OCI-LY1 (cell line): ENCODE results near the gene PKP3.
"Not testable (repeated sequence)": the region's sequence is repeated elsewhere in the genome, so short reads cannot be mapped to it uniquely, and the experiment has no call there.

ENCODE experiments used
- H2AFZ ChIP-seq: fragments of 200-600 bp; sonication (generic), shearing (Covaris generic); 2 replicates; pipeline ENCODE4 v1.6.0; 2014; ENCODE audit warnings: antibody characterized with exemption, mild to moderate bottlenecking, low read length
- H3F3A ChIP-seq: fragments of 200-600 bp; sonication (generic), shearing (Covaris generic); 2 replicates; pipeline ENCODE4 v1.6.0; 2014; ENCODE audit warnings: mild to moderate bottlenecking, antibody characterized with exemption, low read length, moderate library complexity; ENCODE audit not compliant: insufficient read depth
- H3K27ac ChIP-seq: fragments of 200-600 bp; sonication (generic); 2 replicates; pipeline ENCODE4 v1.5.1; 2014; ENCODE audit warnings: low read length, mixed run types, mild to moderate bottlenecking, low read depth; ENCODE audit not compliant: poor library complexity, severe bottlenecking
- H3K27me3 ChIP-seq: fragments of 200-600 bp; sonication (generic); 2 replicates; pipeline ENCODE4 v1.6.0; 2014; ENCODE audit warnings: antibody characterized with exemption, mild to moderate bottlenecking, low read length, moderate library complexity; ENCODE audit not compliant: insufficient read depth
- H3K36me3 ChIP-seq: fragments of 200-600 bp; sonication (generic); 2 replicates; pipeline ENCODE4 v1.6.1; 2014; ENCODE audit warnings: mild to moderate bottlenecking, antibody characterized with exemption, low read length, moderate library complexity, mixed read lengths; ENCODE audit not compliant: insufficient read depth
- H3K4me1 ChIP-seq: fragments of 200-600 bp; sonication (generic); 2 replicates; pipeline ENCODE4 v1.5.1; 2014; ENCODE audit warnings: mild to moderate bottlenecking, low read length, moderate library complexity; ENCODE audit not compliant: insufficient read depth, severe bottlenecking
- H3K4me2 ChIP-seq: fragments of 200-600 bp; sonication (generic), shearing (Covaris generic); 2 replicates; pipeline ENCODE4 v1.6.1; 2014; ENCODE audit warnings: low read length
- H3K4me3 ChIP-seq: fragments of 200-600 bp; sonication (generic); 2 replicates; pipeline ENCODE4 v1.5.1; 2014; ENCODE audit warnings: low read length, low read depth, mild to moderate bottlenecking, mixed read lengths; ENCODE audit not compliant: poor library complexity, severe bottlenecking
- H3K79me2 ChIP-seq: fragments of 200-600 bp; shearing (Covaris generic); 2 replicates; pipeline ENCODE4 v1.6.1; 2016; ENCODE audit warnings: mixed run types, low read length, mixed read lengths; ENCODE audit not compliant: insufficient read depth
- H3K9ac ChIP-seq: fragments of 200-600 bp; sonication (generic), shearing (Covaris generic); 2 replicates; pipeline ENCODE4 v1.6.1; 2014; ENCODE audit warnings: mild to moderate bottlenecking, low read length, mixed read lengths
- H3K9me2 ChIP-seq: fragments of 200-600 bp; sonication (generic), shearing (Covaris generic); 2 replicates; pipeline ENCODE4 v1.6.1; 2014; ENCODE audit warnings: low read depth, mild to moderate bottlenecking, low read length, mixed read lengths
- H3K9me3 ChIP-seq: fragments of 200-600 bp; shearing (Covaris generic); 2 replicates; pipeline ENCODE4 v1.6.1; 2014; ENCODE audit warnings: low read length, mixed read lengths
- H4K20me1 ChIP-seq: fragments of 200-600 bp; sonication (generic), shearing (Covaris generic); 2 replicates; pipeline ENCODE4 v1.6.0; 2016; ENCODE audit warnings: mild to moderate bottlenecking, low read length; ENCODE audit not compliant: insufficient read depth
- EZH2 ChIP-seq: fragments of 200-600 bp; sonication (generic), shearing (Covaris generic); IDR thresholded peaks from 2 replicates; pipeline ENCODE4 v1.8.0; 2017; ENCODE audit warnings: borderline replicate concordance, mixed run types, mild to moderate bottlenecking, antibody characterized with exemption, low read length, moderate library complexity, mixed read lengths
- TF ChIP-seq, protein P1 (sequence below): fragments of 200-600 bp; sonication (generic), shearing (Covaris generic); IDR thresholded peaks from 2 replicates; pipeline ENCODE4 v1.5.1; 2017; ENCODE audit warnings: mild to moderate bottlenecking, antibody characterized with exemption, low read length, moderate library complexity, mixed read lengths

PKP3 gene

DNA sequence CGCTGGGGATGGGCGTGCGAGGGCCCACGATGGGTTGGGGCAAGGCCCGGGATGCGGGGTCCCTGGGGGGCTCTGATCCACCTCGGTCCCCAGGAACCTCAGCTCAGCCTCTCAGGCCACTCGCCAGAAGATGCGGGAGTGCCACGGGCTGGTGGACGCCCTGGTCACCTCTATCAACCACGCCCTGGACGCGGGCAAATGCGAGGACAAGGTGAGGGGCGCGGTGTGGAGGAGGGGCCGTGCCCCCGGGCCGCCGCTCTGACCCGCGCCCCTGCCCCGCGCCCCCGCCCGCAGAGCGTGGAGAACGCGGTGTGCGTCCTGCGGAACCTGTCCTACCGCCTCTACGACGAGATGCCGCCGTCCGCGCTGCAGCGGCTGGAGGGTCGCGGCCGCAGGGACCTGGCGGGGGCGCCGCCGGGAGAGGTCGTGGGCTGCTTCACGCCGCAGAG lies 6.3 kb downstream of the PKP3 start:
- Histone ChIP-seq H3K4me1 (no peaks in the 10 kb centered on the region), H3K27ac (no peak overlapping the region), H3F3A (no peaks in the 10 kb centered on the region), H3K9ac (no peak overlapping the region), H4K20me1 (no peaks in the 10 kb centered on the region), H3K36me3 (no peaks in the 10 kb centered on the region), H3K9me2 (no peaks in the 10 kb centered on the region), H3K4me3 (no peak overlapping the region), H3K9me3 (peaks cover 5% of the 10 kb centered on the region; the same call in 1 of the 2 replicates), H3K79me2 (no peaks in the 10 kb centered on the region), H2AFZ (no peak overlapping the region), H3K4me2 (no peak overlapping the region), H3K27me3 (no peaks in the 10 kb centered on the region)
- no peak for TF ChIP-seq EZH2
- TF ChIP-seq, protein P1, sequence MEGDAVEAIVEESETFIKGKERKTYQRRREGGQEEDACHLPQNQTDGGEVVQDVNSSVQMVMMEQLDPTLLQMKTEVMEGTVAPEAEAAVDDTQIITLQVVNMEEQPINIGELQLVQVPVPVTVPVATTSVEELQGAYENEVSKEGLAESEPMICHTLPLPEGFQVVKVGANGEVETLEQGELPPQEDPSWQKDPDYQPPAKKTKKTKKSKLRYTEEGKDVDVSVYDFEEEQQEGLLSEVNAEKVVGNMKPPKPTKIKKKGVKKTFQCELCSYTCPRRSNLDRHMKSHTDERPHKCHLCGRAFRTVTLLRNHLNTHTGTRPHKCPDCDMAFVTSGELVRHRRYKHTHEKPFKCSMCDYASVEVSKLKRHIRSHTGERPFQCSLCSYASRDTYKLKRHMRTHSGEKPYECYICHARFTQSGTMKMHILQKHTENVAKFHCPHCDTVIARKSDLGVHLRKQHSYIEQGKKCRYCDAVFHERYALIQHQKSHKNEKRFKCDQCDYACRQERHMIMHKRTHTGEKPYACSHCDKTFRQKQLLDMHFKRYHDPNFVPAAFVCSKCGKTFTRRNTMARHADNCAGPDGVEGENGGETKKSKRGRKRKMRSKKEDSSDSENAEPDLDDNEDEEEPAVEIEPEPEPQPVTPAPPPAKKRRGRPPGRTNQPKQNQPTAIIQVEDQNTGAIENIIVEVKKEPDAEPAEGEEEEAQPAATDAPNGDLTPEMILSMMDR, result no peak

DNA sequence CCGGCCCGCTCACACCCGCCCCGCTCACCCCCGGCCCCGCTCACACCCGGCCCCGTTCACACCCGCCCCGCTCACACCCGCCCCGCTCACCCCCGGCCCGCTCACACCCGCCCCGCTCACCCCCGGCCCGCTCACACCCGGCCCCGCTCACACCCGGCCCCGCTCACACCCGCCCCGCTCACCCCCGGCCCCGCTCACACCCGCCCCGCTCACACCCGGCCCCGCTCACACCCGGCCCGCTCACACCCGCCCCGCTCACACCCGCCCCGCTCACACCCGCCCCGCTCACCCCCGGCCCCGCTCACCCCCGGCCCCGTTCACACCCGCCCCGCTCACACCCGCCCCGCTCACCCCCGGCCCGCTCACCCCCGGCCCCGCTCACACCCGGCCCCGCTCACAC lies 7.2 kb downstream of the PKP3 start:
- not testable (repeated sequence) for H3K9me3 ChIP-seq, H4K20me1 ChIP-seq, H3K79me2 ChIP-seq, H3K9ac ChIP-seq, H3K27ac ChIP-seq, H3K27me3 ChIP-seq, H3K4me2 ChIP-seq, H3K4me1 ChIP-seq, H3K9me2 ChIP-seq, H2AFZ ChIP-seq, H3F3A ChIP-seq, H3K4me3 ChIP-seq, H3K36me3 ChIP-seq

DNA sequence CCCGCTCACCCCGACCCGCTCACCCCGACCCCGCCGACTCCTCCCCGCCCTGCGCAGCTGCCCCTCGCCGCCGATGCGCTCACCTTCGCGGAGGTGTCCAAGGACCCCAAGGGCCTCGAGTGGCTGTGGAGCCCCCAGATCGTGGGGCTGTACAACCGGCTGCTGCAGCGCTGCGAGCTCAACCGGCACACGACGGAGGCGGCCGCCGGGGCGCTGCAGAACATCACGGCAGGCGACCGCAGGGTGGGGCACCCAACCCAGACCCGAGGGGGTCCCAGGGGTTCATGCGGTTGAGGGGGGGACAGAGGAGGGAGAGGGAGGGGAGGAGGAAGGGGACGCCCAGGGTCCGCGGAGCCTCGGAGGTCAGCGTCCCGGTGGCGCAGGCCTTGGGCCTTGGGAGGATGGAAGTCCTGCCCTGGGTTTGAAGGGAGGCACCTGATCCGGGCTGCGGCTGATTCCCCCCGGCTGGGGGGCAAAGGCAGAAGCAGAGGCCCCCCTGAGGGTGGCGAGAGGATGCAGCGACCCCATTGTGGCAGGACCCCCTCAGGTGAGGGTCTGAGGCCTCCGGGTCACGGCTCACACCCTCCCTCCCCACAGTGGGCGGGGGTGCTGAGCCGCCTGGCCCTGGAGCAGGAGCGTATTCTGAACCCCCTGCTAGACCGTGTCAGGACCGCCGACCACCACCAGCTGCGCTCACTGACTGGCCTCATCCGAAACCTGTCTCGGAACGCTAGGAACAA lies 9.2 kb downstream of the PKP3 start:
- H3F3A ChIP-seq, result no peaks in the 10 kb centered on the region
- H3K9me2 ChIP-seq, result no peaks in the 10 kb centered on the region
- no peaks in the 10 kb centered on the region for H4K20me1 ChIP-seq
- no peaks in the 10 kb centered on the region for H3K36me3 ChIP-seq
- H3K9ac ChIP-seq, result no peak overlapping the region
- TF ChIP-seq, protein P1, result no peak
- TF ChIP-seq EZH2, result no peak
- H3K4me1 ChIP-seq, result peaks cover 11% of the 10 kb centered on the region
- H3K4me3 ChIP-seq, result no peak overlapping the region
- H3K79me2 ChIP-seq, result no peaks in the 10 kb centered on the region
- H2AFZ ChIP-seq, result no peak overlapping the region
- no peaks in the 10 kb centered on the region for H3K27me3 ChIP-seq
- H3K27ac ChIP-seq, result no peak overlapping the region
- H3K9me3 ChIP-seq, result peaks cover 5% of the 10 kb centered on the region; the same call in 1 of the 2 replicates
- H3K4me2 ChIP-seq, result no peak overlapping the region
